Activated CD8-positive, alpha-beta T cell treated with anti-CD3 and anti-CD28 coated beads, Interleukin-2, amount 10 ng/mL, durations not matched to agents 7 days and 5 days (primary cell): Measurements from ENCODE around the gene AK5. TPM values are rescaled to one million over a fixed set of nuclear protein-coding genes. Genes with fewer than 3 reads are reported as not detected.
"Not testable (repeated sequence)": the region's sequence is repeated elsewhere in the genome, so short reads cannot be mapped to it uniquely, and the experiment has no call there.

Experiments
- ATAC-seq: fragments of 150-1000 bp; cut with Tn5 transposase; one replicate; pipeline ENCODE4 v1.10.0; 2021; ENCODE audit warnings: moderate library complexity
- CTCF ChIA-PET: fragments of 350-600 bp; sonication (Branson Sonifier 250); formaldehyde crosslinking; loops from one replicate; lab custom pipeline; 2021; ENCODE audit warnings: antibody characterized with exemption; lab: Charles Lee
- POLR2A ChIA-PET: fragments of 350-600 bp; sonication (Branson Sonifier 250); formaldehyde crosslinking; loops from one replicate; lab custom pipeline; 2021; ENCODE audit warnings: antibody characterized with exemption; lab: Charles Lee
- DNase-seq: peaks from one replicate; pipeline ENCODE4 v3.0.0-alpha.2; 2020
- H3K27ac Mint-ChIP-seq: one replicate; pipeline ENCODE4 v1.8.0; 2021; ENCODE audit warnings: mild to moderate bottlenecking, mixed read lengths
- H3K27me3 Mint-ChIP-seq: one replicate; pipeline ENCODE4 v1.8.0; 2021; ENCODE audit warnings: low read depth, mixed read lengths
- H3K36me3 Mint-ChIP-seq: one replicate; pipeline ENCODE4 v1.8.0; 2021; ENCODE audit warnings: low read depth, mixed read lengths
- H3K4me1 Mint-ChIP-seq: one replicate; pipeline ENCODE4 v1.8.0; 2021; ENCODE audit warnings: low read depth, mixed read lengths
- H3K4me3 Mint-ChIP-seq: one replicate; pipeline ENCODE4 v1.8.0; 2021; ENCODE audit warnings: mild to moderate bottlenecking, mixed read lengths
- H3K9me3 Mint-ChIP-seq: one replicate; pipeline ENCODE4 v1.8.0; 2022; ENCODE audit warnings: mixed read lengths; ENCODE audit not compliant: insufficient read depth
- total RNA-seq, 2 experiments: library from RNA; stranded (reverse); gene quantifications; one replicate each; pipeline ENCODE4 v1.2.3, GENCODE V29; 2021

AK5 gene
- total RNA-seq, 2 experiments from 2014 or later: 0.73 to 1.2 TPM

DNA sequence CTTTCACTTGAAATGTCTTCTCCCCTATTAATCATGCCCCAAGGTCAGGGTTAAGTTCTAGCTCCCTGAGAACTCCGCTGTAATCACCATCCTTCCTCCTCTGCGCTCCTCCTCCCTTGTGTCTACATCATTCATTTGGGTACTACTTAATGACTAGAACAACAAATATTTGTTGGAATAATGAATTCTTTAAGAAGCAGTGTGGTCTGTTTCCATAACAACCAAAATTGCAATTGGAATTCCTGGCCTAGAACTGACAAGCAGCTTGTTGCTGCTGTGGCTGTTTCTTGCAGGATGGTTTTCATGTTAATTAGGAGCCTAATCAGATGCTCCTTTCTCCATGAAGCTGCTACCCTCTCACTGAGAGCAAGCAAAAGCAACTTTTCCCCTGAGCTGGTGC, 208.1 kb downstream of the AK5 start:
- ATAC-seq: no peak
- CTCF ChIA-PET: no interaction called here
- no peak overlapping the region for H3K4me3 Mint-ChIP-seq

DNA sequence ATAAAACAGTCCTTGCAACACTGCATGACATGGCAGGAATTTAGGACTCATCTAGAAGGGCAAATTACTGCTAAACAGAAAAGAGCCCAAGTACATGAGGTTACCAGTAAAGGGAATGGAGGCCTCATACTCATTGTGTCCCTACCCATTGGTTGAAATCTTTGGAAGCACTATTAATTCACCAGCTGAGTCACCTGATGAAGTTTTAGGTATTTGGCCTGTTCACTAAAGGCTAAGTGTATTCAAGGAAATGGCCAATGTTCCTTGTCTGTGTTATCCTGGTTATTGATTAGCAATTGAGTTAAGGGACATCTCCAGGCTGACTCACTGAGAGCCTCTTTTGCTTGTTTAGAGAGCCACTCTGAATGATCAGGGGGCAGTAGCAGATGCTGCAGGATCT, 212.2 kb downstream of the AK5 start:
- no peaks in the 10 kb centered on the region for H3K36me3 Mint-ChIP-seq
- no peak overlapping the region for H3K27ac Mint-ChIP-seq
- no peak overlapping the region for H3K4me3 Mint-ChIP-seq
- no peaks in the 10 kb centered on the region for H3K27me3 Mint-ChIP-seq
- ChIA-PET CTCF (no interaction called here), POLR2A (no interaction called here)
- ATAC-seq: no peak
- no peaks in the 10 kb centered on the region for H3K4me1 Mint-ChIP-seq
- no peaks in the 10 kb centered on the region for H3K9me3 Mint-ChIP-seq
- DNase-seq: no peak

More for the DNA sequence above, 208.1 kb downstream of the AK5 start:
- no peak for DNase-seq
- Mint-ChIP-seq H3K27me3 (no peaks in the 10 kb centered on the region), H3K36me3 (no peaks in the 10 kb centered on the region), H3K9me3 (no peaks in the 10 kb centered on the region), H3K4me1 (no peaks in the 10 kb centered on the region), H3K27ac (no peak overlapping the region)
- POLR2A ChIA-PET: no interaction called here

GRCh38 chr1:77498918-77499317, 217.1 kb downstream of the AK5 start:
- ATAC-seq (no peak), DNase-seq (no peak)
- Mint-ChIP-seq H3K9me3 (no peaks in the 10 kb centered on the region), H3K4me1 (no peaks in the 10 kb centered on the region), H3K27ac (no peak overlapping the region), H3K27me3 (no peaks in the 10 kb centered on the region), H3K4me3 (no peak overlapping the region), H3K36me3 (no peaks in the 10 kb centered on the region)
- ChIA-PET CTCF (no interaction called here), POLR2A (no interaction called here)

- no peaks in the 10 kb centered on the region for H3K4me1 Mint-ChIP-seq
- H3K9me3 Mint-ChIP-seq: no peaks in the 10 kb centered on the region
- no peak for ATAC-seq
- DNase-seq: no peak
- H3K36me3 Mint-ChIP-seq: no peaks in the 10 kb centered on the region
- no peak overlapping the region for H3K4me3 Mint-ChIP-seq
- no peaks in the 10 kb centered on the region for H3K27me3 Mint-ChIP-seq
- ChIA-PET POLR2A (no interaction called here), CTCF (no interaction called here)
- no peak overlapping the region for H3K27ac Mint-ChIP-seq
Observed at GRCh38 chr1:77499466-77499865, 217.6 kb downstream of the AK5 start.

GRCh38 chr1:77504986-77505385, 223.2 kb downstream of the AK5 start:
- Mint-ChIP-seq H3K4me1 (peaks cover 3% of the 10 kb centered on the region), H3K36me3 (no peaks in the 10 kb centered on the region), H3K27me3 (no peaks in the 10 kb centered on the region), H3K4me3 (no peak overlapping the region), H3K27ac (no peak overlapping the region), H3K9me3 (no peaks in the 10 kb centered on the region)
- CTCF ChIA-PET: interaction anchor here (0.7 kb wide), 1 partner anchor 10 kb away, joined by 3 read pairs; no protein-coding TSS in a partner anchor
- no peak for ATAC-seq
- POLR2A ChIA-PET: no interaction called here
- no peak for DNase-seq

- H3K36me3 Mint-ChIP-seq: no peaks in the 10 kb centered on the region
- ChIA-PET CTCF (no interaction called here), POLR2A (no interaction called here)
- H3K27me3 Mint-ChIP-seq: no peaks in the 10 kb centered on the region
- H3K9me3 Mint-ChIP-seq: no peaks in the 10 kb centered on the region
- peaks cover 3% of the 10 kb centered on the region for H3K4me1 Mint-ChIP-seq
- ATAC-seq (no peak), DNase-seq (no peak)
- H3K27ac Mint-ChIP-seq: no peak overlapping the region
- H3K4me3 Mint-ChIP-seq: no peak overlapping the region
Observed at GRCh38 chr1:77506771-77507170, 225.0 kb downstream of the AK5 start.

GRCh38 chr1:77509051-77509492, 227.3 kb downstream of the AK5 start:
- Mint-ChIP-seq H3K27me3 (no peaks in the 10 kb centered on the region), H3K27ac (no peak overlapping the region), H3K36me3 (no peaks in the 10 kb centered on the region), H3K4me1 (peaks cover 3% of the 10 kb centered on the region), H3K9me3 (no peaks in the 10 kb centered on the region), H3K4me3 (no peak overlapping the region)
- DNase-seq (no peak), ATAC-seq (no peak)
- ChIA-PET POLR2A (no interaction called here), CTCF (no interaction called here)

DNA sequence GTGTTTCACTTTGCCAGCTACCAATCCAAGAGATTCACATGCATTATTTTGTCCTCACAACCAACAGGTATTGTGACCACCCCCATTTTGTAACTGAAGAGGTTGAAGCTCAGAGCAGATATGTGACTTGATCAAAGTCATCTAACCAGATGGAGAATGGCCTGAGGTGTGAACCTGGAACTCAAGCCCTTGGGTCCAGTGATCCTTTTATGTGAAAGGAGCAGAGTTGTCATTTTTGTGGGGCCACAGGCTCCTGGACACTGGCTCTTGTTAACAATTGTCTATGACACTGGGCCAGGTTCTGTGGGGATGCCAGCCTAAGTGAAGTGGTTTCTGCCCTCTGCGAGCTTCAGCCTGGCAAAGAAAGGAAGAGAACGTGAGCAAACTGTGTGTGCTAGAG, 228.1 kb downstream of the AK5 start:
- ATAC-seq (no peak), DNase-seq (no peak)
- POLR2A ChIA-PET: no interaction called here
- no peak overlapping the region for H3K27ac Mint-ChIP-seq
- no peak overlapping the region for H3K4me3 Mint-ChIP-seq
- H3K36me3 Mint-ChIP-seq: no peaks in the 10 kb centered on the region
- CTCF ChIA-PET: no interaction called here
- no peaks in the 10 kb centered on the region for H3K9me3 Mint-ChIP-seq
- no peaks in the 10 kb centered on the region for H3K27me3 Mint-ChIP-seq
- peaks cover 3% of the 10 kb centered on the region for H3K4me1 Mint-ChIP-seq

- Mint-ChIP-seq H3K4me1 (peaks cover 6% of the 10 kb centered on the region), H3K27ac (no peak overlapping the region), H3K27me3 (no peaks in the 10 kb centered on the region), H3K9me3 (no peaks in the 10 kb centered on the region), H3K4me3 (no peak overlapping the region), H3K36me3 (no peaks in the 10 kb centered on the region)
- ChIA-PET POLR2A (no interaction called here), CTCF (interaction anchor here (1.1 kb wide), 2 partner anchors 22 to 74 kb away, joined by 3 read pairs; no protein-coding TSS in a partner anchor)
- ATAC-seq (no peak), DNase-seq (no peak)
Observed at GRCh38 chr1:77511440-77511840, 229.6 kb downstream of the AK5 start.

- POLR2A ChIA-PET, DNase-seq, H3K4me3 Mint-ChIP-seq, H3K4me1 Mint-ChIP-seq, ATAC-seq, H3K27me3 Mint-ChIP-seq, H3K27ac Mint-ChIP-seq, H3K9me3 Mint-ChIP-seq, H3K36me3 Mint-ChIP-seq: not testable (repeated sequence)
- CTCF ChIA-PET: interaction anchor here (0.9 to 1.1 kb wide), 2 partner anchors 18 to 75 kb away, joined by 3 read pairs; no protein-coding TSS in a partner anchor
Observed at GRCh38 chr1:77512650-77513049, 230.8 kb downstream of the AK5 start.

DNA sequence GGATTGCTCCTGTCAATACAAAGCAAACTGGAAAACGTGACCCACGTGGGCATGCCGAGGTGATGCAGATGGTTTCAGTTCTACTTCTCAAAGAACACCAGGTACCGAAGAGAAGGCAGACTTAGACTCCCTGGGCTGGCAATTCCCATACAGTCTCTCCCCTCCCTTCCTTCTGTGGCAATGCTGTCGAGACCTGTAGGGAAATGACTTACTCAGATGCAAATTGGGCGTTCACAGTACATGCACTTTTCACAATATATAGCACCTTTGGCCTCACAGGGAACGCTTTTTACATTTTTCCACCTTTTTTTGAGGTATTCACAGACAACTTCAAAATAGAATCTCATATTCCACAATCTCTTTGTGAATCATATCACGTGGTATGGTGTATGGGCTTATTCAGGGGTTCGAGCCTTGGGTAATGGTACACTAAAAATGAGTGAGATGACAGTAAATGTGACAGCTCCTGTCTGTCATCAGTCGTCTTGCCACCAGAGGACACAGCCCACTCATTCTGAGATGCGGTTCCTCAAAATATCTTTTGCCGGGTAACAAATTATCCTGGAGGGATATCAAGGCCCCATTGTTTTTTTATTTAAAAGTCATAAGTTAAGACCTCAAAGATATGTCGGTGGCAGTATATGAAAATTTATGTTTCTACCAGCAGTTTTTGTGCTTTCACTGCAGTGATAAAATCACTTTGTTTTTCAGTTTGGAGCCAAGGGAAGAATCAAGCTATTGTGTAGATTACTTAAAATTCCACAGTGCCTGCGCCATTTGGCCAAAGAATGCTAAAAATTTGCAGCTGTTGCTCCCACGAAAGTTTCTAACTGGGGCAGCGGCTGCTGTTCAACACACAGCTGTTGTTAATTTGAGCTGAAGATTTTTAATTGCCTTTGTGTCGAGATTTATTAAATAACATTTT, 232.3 kb downstream of the AK5 start:
- H3K27ac Mint-ChIP-seq: no peak overlapping the region
- no peak overlapping the region for H3K4me3 Mint-ChIP-seq
- ChIA-PET CTCF (interaction anchor here (0.9 to 1.2 kb wide), 3 partner anchors 9 to 16 kb away, joined by 3 read pairs; no protein-coding TSS in a partner anchor), POLR2A (no interaction called here)
- DNase-seq (no peak), ATAC-seq (no peak)
- no peaks in the 10 kb centered on the region for H3K36me3 Mint-ChIP-seq
- peaks cover 6% of the 10 kb centered on the region for H3K4me1 Mint-ChIP-seq
- no peaks in the 10 kb centered on the region for H3K27me3 Mint-ChIP-seq
- H3K9me3 Mint-ChIP-seq: peaks cover 3% of the 10 kb centered on the region
